Neural crest cell (in vitro differentiated cells): ENCODE measurements around the gene ATXN7L1. TPM values are rescaled to one million over a fixed set of nuclear protein-coding genes. Genes with fewer than 3 reads are reported as not detected.

ENCODE experiments used
- DNase-seq: peaks from one replicate; pipeline ENCODE4 v3.0.0; 2021; ENCODE audit warnings: low read depth, mixed read lengths, low spot score
- H3K27ac Mint-ChIP-seq: one replicate; pipeline ENCODE4 v1.8.0; 2021; ENCODE audit warnings: mild to moderate bottlenecking, mixed read lengths; ENCODE audit not compliant: unreplicated experiment
- H3K27me3 Mint-ChIP-seq: 2 replicates; pipeline ENCODE4 v1.8.0; 2021; ENCODE audit warnings: low read depth, mild to moderate bottlenecking, mixed read lengths
- H3K36me3 Mint-ChIP-seq: 2 replicates; pipeline ENCODE4 v1.8.0; 2021; ENCODE audit warnings: low read depth, mild to moderate bottlenecking, mixed read lengths
- H3K4me1 Mint-ChIP-seq: 2 replicates; pipeline ENCODE4 v1.8.0; 2021; ENCODE audit warnings: mixed read lengths
- H3K4me3 Mint-ChIP-seq: one replicate; pipeline ENCODE4 v1.8.0; 2021; ENCODE audit warnings: mild to moderate bottlenecking, mixed read lengths
- H3K9me3 Mint-ChIP-seq: 2 replicates; pipeline ENCODE4 v1.8.0; 2021; ENCODE audit warnings: mixed read lengths
- CTCF ChIP-seq: fragments of 200-600 bp; sonication (generic); conservative IDR thresholded peaks from 2 replicates; pipeline ENCODE4 v1.5.0; 2021; ENCODE audit warnings: antibody characterized with exemption, mild to moderate bottlenecking
- total RNA-seq: library from RNA; stranded (reverse); gene quantifications from 2 replicates; pipeline ENCODE4 v1.2.1, GENCODE V29; 2021

ATXN7L1 gene
- total RNA-seq, 1 donor from 2014 or later = 14.4 TPM

- peaks cover 18% of the 10 kb centered on the region for H3K36me3 Mint-ChIP-seq
- no peak overlapping the region for H3K27ac Mint-ChIP-seq
- H3K4me3 Mint-ChIP-seq = no peak overlapping the region
- no peak for DNase-seq
- no peaks in the 10 kb centered on the region for H3K27me3 Mint-ChIP-seq
- H3K4me1 Mint-ChIP-seq = no peaks in the 10 kb centered on the region
- no peak for TF ChIP-seq CTCF
- peaks cover 3% of the 10 kb centered on the region for H3K9me3 Mint-ChIP-seq
These were observed 253.0 kb downstream of the ATXN7L1 start for GRCh38 chr7:105623378-105623777.

GRCh38 chr7:105622106-105622731 lies 254.2 kb downstream of the ATXN7L1 start:
- Mint-ChIP-seq H3K36me3 (peaks cover 18% of the 10 kb centered on the region), H3K4me3 (no peak overlapping the region), H3K27ac (no peak overlapping the region), H3K4me1 (no peaks in the 10 kb centered on the region), H3K27me3 (no peaks in the 10 kb centered on the region), H3K9me3 (peaks cover 3% of the 10 kb centered on the region)
- TF ChIP-seq CTCF = no peak
- DNase-seq = no peak

GRCh38 chr7:105621617-105622016 lies 254.8 kb downstream of the ATXN7L1 start:
- peaks cover 14% of the 10 kb centered on the region for H3K36me3 Mint-ChIP-seq
- no peak for DNase-seq
- H3K9me3 Mint-ChIP-seq = peaks cover 3% of the 10 kb centered on the region
- H3K27ac Mint-ChIP-seq = no peak overlapping the region
- no peaks in the 10 kb centered on the region for H3K27me3 Mint-ChIP-seq
- no peaks in the 10 kb centered on the region for H3K4me1 Mint-ChIP-seq
- TF ChIP-seq CTCF = no peak
- H3K4me3 Mint-ChIP-seq = no peak overlapping the region

GRCh38 chr7:105621176-105621575 lies 255.2 kb downstream of the ATXN7L1 start:
- TF ChIP-seq CTCF = no peak
- Mint-ChIP-seq H3K4me3 (no peak overlapping the region), H3K4me1 (no peaks in the 10 kb centered on the region), H3K9me3 (peaks cover 3% of the 10 kb centered on the region), H3K27ac (no peak overlapping the region), H3K27me3 (no peaks in the 10 kb centered on the region), H3K36me3 (peaks cover 11% of the 10 kb centered on the region)
- DNase-seq = no peak

- Mint-ChIP-seq H3K9me3 (no peaks in the 10 kb centered on the region), H3K27ac (no peak overlapping the region), H3K27me3 (no peaks in the 10 kb centered on the region), H3K4me3 (no peak overlapping the region), H3K36me3 (peaks cover 4% of the 10 kb centered on the region), H3K4me1 (no peaks in the 10 kb centered on the region)
- no peak for DNase-seq
- no peak for TF ChIP-seq CTCF
These were observed 256.8 kb downstream of the ATXN7L1 start for GRCh38 chr7:105619590-105619989.

GRCh38 chr7:105618016-105618296 lies 258.4 kb downstream of the ATXN7L1 start:
- Mint-ChIP-seq H3K9me3 (no peaks in the 10 kb centered on the region), H3K27ac (no peak overlapping the region), H3K4me1 (no peaks in the 10 kb centered on the region), H3K4me3 (no peak overlapping the region), H3K27me3 (no peaks in the 10 kb centered on the region), H3K36me3 (peaks cover 7% of the 10 kb centered on the region)
- no peak for TF ChIP-seq CTCF
- no peak for DNase-seq
